Gastrocnemius medialis (tissue), 4 donors: ENCODE measurements around the gene SAMMSON.
A peak's percentile ranks its signal among the peaks of the same experiment; 100 is the strongest.

ENCODE experiments used
- CTCF ChIP-seq, 5 experiments: fragments of 450-650 bp in 3 of 5; fragments of 200-600 bp in 2 of 5; sonication (generic) in 2 of 5; IDR thresholded peaks in 4 of 5; conservative IDR thresholded peaks in 1 of 5; 1 replicate in 4 of 5; 2 replicates in 1 of 5; pipeline ENCODE4 v1.5.1; 2016 to 2019; ENCODE audit warnings: antibody characterized with exemption in 5 of 5, mild to moderate bottlenecking in 3 of 5, moderate library complexity in 3 of 5
- POLR2A ChIP-seq, 2 donors: fragments of 450-650 bp; IDR thresholded peaks; one replicate each; pipeline ENCODE4 v1.6.1; 2017; ENCODE audit warnings: antibody characterized with exemption in 2 of 2, mild to moderate bottlenecking in 2 of 2, moderate library complexity in 2 of 2

- TF ChIP-seq CTCF (IDR thresholded peaks at IDR 0.05 in 4 of 5, conservative IDR thresholded peaks at IDR 0.05 in 1 of 5) (peak in 3 of 5 experiments; percentile 27 to 54 (median 47)), POLR2A (IDR thresholded peaks at IDR 0.05) (no peak)
Measured at GRCh38 chr3:70064194-70064779, 64.8 kb downstream of the SAMMSON start.
